HG03460 (cell line): Measurements from ENCODE around the gene INTS15.
"Not testable (repeated sequence)": the region's sequence is repeated elsewhere in the genome, so short reads cannot be mapped to it uniquely, and the experiment has no call there.

Source experiments
- ATAC-seq: cut with Tn5 transposase; IDR thresholded peaks from one replicate; pipeline ENCODE4 v1.9.1; 2021; ENCODE audit not compliant: unreplicated experiment

The INTS15 gene

GRCh38 chr7:6576867-6577368 is 12.9 kb upstream of the INTS15 start:
- not testable (repeated sequence) for ATAC-seq

- ATAC-seq = peak; percentile 94
Observed at GRCh38 chr7:6577369-6578113, 12.3 kb upstream of the INTS15 start, which contains the start of gene ZDHHC4. ZDHHC4 (plus strand) TSS chr7:6577454; CDS start chr7:6580562, 3,108 bp downstream.

DNA sequence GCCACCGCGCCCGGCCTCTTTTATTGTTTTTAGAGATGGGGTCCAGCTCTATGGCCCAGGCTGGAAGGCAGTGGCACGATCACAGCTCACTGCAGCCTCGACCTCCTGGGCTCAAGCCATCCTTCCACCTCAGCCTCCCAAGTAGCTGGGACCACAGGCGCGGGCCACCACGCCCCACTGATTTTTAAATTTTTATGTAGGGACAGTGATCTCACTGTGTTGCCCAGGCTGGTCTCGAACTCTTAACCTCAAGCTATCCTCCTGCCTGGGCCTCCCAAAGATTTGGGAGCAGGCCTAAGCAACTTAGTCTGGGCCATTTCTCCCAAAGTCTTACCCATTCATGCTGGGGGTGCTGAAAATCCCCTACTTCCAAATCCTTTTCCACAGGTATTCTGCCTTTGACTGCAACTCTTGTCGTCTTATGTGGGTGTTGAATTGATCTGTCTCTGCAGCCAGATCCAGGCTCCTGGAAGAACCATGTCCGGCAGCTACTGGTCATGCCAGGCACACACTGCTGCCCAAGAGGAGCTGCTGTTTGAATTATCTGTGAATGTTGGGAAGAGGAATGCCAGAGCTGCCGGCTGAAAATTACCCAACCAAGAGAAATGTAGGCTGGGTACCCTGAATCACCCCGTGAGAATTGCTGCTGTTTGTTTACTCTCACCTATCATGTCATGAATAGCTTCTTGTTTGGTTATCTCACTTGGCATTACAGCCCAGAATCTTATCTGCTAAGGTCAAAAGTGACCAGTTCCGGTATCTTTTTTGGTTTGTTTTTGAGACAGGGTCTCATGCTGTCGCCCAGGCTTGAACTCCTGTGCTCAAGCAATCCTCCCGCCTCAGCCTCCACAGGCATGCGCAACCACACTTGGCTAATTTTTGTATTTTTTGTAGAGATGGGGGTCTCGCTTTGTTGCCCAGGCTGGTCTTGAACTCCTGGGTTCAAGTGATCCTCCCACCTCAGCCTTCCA is 11.4 kb upstream of the INTS15 start:
- ATAC-seq = no peak

DNA sequence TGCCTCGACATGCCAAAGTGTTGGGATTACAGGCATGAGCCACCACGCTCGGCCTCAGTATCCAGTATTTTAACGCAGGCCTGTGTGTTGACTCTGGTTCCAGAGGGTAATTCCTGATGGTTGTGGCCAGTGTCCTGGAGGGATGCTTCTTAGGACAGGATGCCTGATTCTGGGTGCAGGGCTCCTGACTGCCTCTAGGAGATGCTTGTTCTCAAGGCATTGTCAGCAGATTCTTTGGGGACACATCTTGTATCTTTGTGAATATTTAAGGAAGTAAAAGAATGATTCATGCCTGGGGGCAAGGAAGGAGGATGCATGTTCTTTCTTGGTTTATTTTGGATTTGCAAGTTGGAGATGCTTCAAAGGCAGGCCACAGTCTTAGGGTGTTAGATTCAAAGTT is 10.4 kb upstream of the INTS15 start:
- ATAC-seq = no peak

- not testable (repeated sequence) for ATAC-seq
Observed at GRCh38 chr7:6585746-6586432, 3.9 kb upstream of the INTS15 start.

GRCh38 chr7:6588566-6588965 is 1.3 kb upstream of the INTS15 start:
- ATAC-seq = no peak

GRCh38 chr7:6589151-6589828 is 531 bp upstream of the INTS15 start:
- ATAC-seq = no peak

- ATAC-seq = peak; percentile 30
Observed at GRCh38 chr7:6590645-6591110, 857 bp downstream of the INTS15 start.

- ATAC-seq = no peak
Observed at GRCh38 chr7:6600093-6600492, 10.3 kb downstream of the INTS15 start.

GRCh38 chr7:6604458-6604857 is 14.6 kb downstream of the INTS15 start:
- no peak for ATAC-seq

GRCh38 chr7:6606866-6607583 is 17.2 kb downstream of the INTS15 start:
- no peak for ATAC-seq

GRCh38 chr7:6607651-6608051 is 17.8 kb downstream of the INTS15 start:
- no peak for ATAC-seq

DNA sequence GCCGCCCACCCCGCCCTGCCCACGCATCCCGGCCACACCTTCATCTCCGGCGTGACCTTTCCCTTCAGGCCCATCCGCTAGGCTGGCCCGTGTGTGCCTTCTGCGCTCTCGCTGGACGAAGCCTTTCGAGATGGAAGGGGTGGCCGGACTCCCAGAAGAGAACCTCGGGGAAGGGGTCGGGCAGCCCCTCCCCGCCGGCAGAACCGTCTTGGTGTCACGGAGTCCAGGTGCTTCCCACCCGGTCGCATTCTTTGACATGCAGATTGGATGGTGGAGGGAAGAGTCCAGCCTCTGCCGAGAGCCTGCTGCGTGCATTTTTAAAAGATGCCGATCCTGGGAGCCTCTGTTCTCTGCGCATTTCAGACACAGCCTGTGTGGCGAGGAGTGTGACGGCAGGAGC is 18.3 kb downstream of the INTS15 start:
- no peak for ATAC-seq

DNA sequence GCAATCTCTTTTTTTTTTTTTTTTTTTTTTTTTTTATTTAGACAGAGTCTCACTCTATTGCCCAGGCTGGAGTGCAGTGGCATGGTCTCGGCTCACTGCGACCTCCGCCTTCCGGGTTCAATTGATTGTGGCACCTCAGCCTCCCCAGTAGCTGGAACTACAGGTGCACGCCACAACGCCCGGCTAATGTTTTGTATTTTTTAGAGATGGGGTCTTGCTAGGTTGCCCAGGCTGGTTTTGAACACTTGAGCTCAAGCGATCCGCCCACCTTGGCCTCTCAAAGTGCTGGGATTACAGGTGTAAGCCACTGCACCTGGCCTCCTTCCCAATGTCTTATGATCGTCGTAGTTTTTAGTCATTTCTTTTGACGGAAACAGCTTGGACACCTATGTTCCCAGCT is 19.0 kb downstream of the INTS15 start:
- ATAC-seq = no peak

DNA sequence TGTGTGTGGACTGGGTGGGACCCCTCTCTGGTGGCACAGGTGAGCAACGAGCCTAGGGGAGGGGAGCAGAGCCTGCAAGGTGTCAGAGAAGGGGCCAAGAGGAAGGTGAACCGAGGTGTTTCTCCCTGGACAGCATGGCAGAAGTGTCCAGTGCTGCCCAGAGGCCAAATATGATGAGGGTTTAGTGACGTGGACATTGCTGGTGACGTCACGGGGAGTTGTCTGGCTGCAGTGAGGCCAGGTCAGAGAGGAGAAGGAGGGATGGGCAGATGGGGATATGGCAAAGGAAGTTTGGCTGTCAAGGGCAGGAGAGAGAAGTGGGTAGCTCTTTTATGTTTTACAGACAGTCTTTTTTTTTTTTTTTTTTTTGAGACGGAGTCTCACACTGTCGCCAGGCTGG is 23.0 kb downstream of the INTS15 start:
- ATAC-seq = no peak

- no peak for ATAC-seq
Observed at GRCh38 chr7:6613706-6614105, 23.9 kb downstream of the INTS15 start.

DNA sequence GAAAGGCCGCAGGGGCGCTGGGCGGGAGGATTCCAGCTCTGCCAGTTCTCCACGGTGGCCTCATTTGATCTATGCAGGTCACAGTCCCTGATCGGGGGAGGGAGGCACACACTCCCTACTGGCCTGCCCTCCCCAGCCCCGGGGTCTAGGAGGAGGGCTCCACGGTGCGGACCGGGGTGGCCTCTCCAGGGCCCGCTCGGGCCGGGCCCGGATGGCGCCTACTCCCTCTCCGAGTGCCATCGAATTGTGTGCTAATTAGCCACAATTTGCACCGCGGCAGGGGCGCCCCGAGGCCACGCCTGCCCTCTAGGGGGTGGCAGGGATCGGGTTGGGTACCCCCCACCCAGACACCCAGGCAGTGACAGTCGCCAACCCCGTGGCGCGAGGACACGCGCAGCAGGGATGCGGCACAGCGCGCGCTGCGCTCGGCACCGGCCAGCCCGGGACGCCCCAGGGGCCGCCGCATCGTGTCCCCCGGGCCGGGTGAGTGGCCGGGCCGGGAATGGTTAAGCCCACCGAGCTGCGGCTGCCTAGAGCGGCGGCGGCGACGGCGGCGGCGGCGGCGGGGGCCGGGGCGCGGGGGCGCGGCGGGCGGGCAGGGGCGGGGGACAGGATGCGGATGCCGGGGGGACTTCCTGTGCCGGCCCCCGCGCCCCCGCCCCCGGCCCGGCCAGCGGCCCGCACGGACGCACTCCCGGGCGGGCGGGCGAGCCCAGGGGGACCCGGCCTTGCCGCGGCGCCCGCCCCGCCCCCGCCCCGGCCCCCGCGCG is 25.3 kb downstream of the INTS15 start, which contains the start of gene ZNF853:
Gene ZNF853, plus strand, starts transcription at position 658 of the 770 bp plus-strand sequence. CDS start 565 bp downstream, outside the sequence.
- ATAC-seq = no peak

DNA sequence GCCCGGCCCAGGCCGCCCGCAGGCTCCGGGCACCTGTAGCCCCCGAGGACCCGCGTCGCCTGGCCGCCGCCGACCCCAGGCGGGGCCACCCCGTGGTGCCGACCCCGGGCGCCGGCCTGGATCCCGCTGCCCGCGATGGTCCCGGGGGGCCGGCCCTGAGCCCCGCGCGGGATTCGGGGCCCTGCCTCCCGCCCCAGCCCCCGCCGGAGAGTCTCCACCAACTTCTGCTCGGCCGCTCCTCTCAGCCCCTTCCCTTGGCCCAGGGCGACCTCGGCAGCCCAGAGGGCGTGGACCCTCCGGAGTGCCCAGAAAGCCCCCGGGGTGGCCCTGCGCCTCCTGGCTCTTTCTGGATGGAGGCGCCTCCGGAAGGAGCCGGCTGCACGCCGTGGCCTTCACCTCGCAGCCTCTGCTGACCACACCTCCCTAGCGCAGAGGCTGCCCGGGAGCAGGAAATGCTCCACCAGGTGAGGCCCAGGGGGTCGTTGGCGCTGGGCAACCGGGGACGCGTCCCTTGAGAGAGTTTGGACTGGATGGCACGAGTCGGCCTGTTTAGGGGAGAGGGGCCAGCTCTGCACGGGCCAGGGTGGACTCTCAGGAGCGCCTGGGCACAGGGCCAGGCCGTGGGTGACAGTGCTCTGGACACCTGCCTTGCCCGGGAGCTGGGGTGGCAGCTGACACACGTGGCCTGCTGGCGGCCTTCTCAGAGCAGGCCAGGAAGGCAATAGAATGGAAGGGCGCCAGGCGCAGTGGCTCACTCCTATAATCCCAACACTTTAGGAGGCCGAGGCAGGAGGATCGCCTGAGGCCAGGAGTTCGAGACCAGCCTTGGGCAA is 26.1 kb downstream of the INTS15 start:
- ATAC-seq = no peak
